ENCODE results near the gene PTPN12.
A peak's percentile ranks its signal among the peaks of the same experiment; 100 is the strongest.
"Not testable (repeated sequence)": the region's sequence is repeated elsewhere in the genome, so short reads cannot be mapped to it uniquely, and the experiment has no call there.

Gene PTPN12

GRCh38 chr7:77537136-77537777 lies at the start of gene PTPN12:
Gene PTPN12 (plus strand): TSS chr7:77537295. CDS start chr7:77537547, 252 bp downstream.
- peak; percentile 57 for DNase-seq (ENCODE audit: low read depth)

- no peak for DNase-seq (ENCODE audit: low read depth)
These were observed 48.1 kb upstream of the PTPN12 start for GRCh38 chr7:77488986-77489385.

- DNase-seq (ENCODE audit: low read depth): no peak
These were observed 40.0 kb upstream of the PTPN12 start for GRCh38 chr7:77497079-77497478.

- no peak for DNase-seq (ENCODE audit: low read depth)
These were observed 38.3 kb upstream of the PTPN12 start for GRCh38 chr7:77498659-77499379.

- DNase-seq (ENCODE audit: low read depth): no peak
These were observed 35.9 kb upstream of the PTPN12 start for GRCh38 chr7:77501192-77501515.

- DNase-seq (ENCODE audit: low read depth): no peak
These were observed 32.1 kb upstream of the PTPN12 start for GRCh38 chr7:77504951-77505350.

GRCh38 chr7:77506899-77507298 lies 30.2 kb upstream of the PTPN12 start:
- DNase-seq (ENCODE audit: low read depth): no peak

GRCh38 chr7:77513002-77513670 lies 24.0 kb upstream of the PTPN12 start:
- not testable (repeated sequence) for DNase-seq (ENCODE audit: low read depth)

GRCh38 chr7:77516085-77516484 lies 21.0 kb upstream of the PTPN12 start:
- no peak for DNase-seq (ENCODE audit: low read depth)

- DNase-seq (ENCODE audit: low read depth): no peak
These were observed 16.8 kb upstream of the PTPN12 start for GRCh38 chr7:77520261-77520660.

- DNase-seq (ENCODE audit: low read depth): not testable (repeated sequence)
These were observed 15.6 kb upstream of the PTPN12 start for GRCh38 chr7:77521537-77521936.

- no peak for DNase-seq (ENCODE audit: low read depth)
These were observed 12.4 kb upstream of the PTPN12 start for GRCh38 chr7:77524731-77525130.

GRCh38 chr7:77525231-77525630 lies 11.9 kb upstream of the PTPN12 start:
- DNase-seq (ENCODE audit: low read depth): no peak

GRCh38 chr7:77528368-77528767 lies 8.7 kb upstream of the PTPN12 start:
- DNase-seq (ENCODE audit: low read depth): no peak

- DNase-seq (ENCODE audit: low read depth): no peak
These were observed 7.8 kb upstream of the PTPN12 start for GRCh38 chr7:77529279-77529678.

- DNase-seq (ENCODE audit: low read depth): no peak
These were observed 6.1 kb upstream of the PTPN12 start for GRCh38 chr7:77531038-77531437.

GRCh38 chr7:77532247-77532646 lies 4.8 kb upstream of the PTPN12 start:
- no peak for DNase-seq (ENCODE audit: low read depth)

- not testable (repeated sequence) for DNase-seq (ENCODE audit: low read depth)
These were observed 4.4 kb upstream of the PTPN12 start for GRCh38 chr7:77532732-77533131.

- DNase-seq (ENCODE audit: low read depth): not testable (repeated sequence)
These were observed 3.0 kb upstream of the PTPN12 start for GRCh38 chr7:77534046-77534445.

GRCh38 chr7:77536017-77536412 lies 1.1 kb upstream of the PTPN12 start:
- DNase-seq (ENCODE audit: low read depth): no peak

- DNase-seq (ENCODE audit: low read depth): peak; percentile 91
These were observed 521 bp upstream of the PTPN12 start for GRCh38 chr7:77536413-77537135.

- no peak for DNase-seq (ENCODE audit: low read depth)
These were observed 734 bp downstream of the PTPN12 start for GRCh38 chr7:77537778-77538280.

Measured in fibroblast of the conjunctiva (primary cell).